Psoas muscle (tissue), 8 donors: ENCODE data around the gene HOXD13. TPM values are rescaled to one million over a fixed set of nuclear protein-coding genes. Genes with fewer than 3 reads are reported as not detected.

Experiments used
- ATAC-seq, 4 donors: fragments of 200-7000 bp; cut with Tn5 transposase; one replicate each; pipeline ENCODE4 v1.9.1; 2020; ENCODE audit warnings: moderate library complexity in 3 of 4, mild to moderate bottlenecking in 2 of 4
- DNase-seq, 2 donors: peaks; one replicate each; pipeline ENCODE4 v3.0.0-alpha.2; 2020
- H3K27ac ChIP-seq: fragments of 200-600 bp; one replicate; pipeline ENCODE4 v1.8.0; 2022
- H3K27me3 ChIP-seq, 3 donors: fragments of 200-600 bp in 1 of 3; one replicate each; pipeline versions ENCODE4 v1.6.1 to v1.8.0; 2013 to 2022; ENCODE audit warnings: low read length in 2 of 3, mild to moderate bottlenecking in 2 of 3, moderate library complexity in 1 of 3; ENCODE audit not compliant: insufficient read depth in 3 of 3
- H3K36me3 ChIP-seq, 2 donors: fragments of 200-600 bp in 1 of 2; one replicate each; pipeline versions ENCODE4 v1.6.1 to v1.8.0; 2013 to 2022; ENCODE audit warnings: low read depth in 1 of 2, mild to moderate bottlenecking in 1 of 2, moderate library complexity in 1 of 2; ENCODE audit not compliant: insufficient read depth in 1 of 2
- H3K4me1 ChIP-seq: fragments of 200-600 bp; one replicate; pipeline ENCODE4 v1.8.0; 2022
- H3K4me3 ChIP-seq: fragments of 200-600 bp; one replicate; pipeline ENCODE4 v1.8.0; 2022; ENCODE audit warnings: mild to moderate bottlenecking
- H3K9me3 ChIP-seq: fragments of 200-600 bp; one replicate; pipeline ENCODE4 v1.8.0; 2022
- WGBS, 3 donors: extraction: QIAGEN DNeasy Blood & Tissue Kit; methylation state at CpG; one replicate each; pipeline versions ENCODE4 v1.1.6 to v1.1.7; 2013; 5-methylcytosine and 5-hydroxymethylcytosine counted together
- intact Hi-C, 2 donors: fragments of 100-400 bp; cut with DNase I; formaldehyde crosslinking; loops; one replicate each; pipeline versions ENCODE4 v1.11.0 to v1.14.2; 2022
- polyA plus RNA-seq, 3 donors: library from polyadenylated mRNA; stranded (reverse); fragments of 200-250 nt; gene quantifications; one replicate each; pipeline ENCODE4 v1.2.3, GENCODE V29; 2013
- total RNA-seq, 4 donors: library from RNA; stranded (reverse); fragmentation: NEBNext Ultra II Directional in 2 of 4; extraction: Animal tissue kit (Norgen Biotek cat#: 25700) in 2 of 4; gene quantifications; one replicate each; pipeline versions ENCODE4 v1.2.1 to v1.2.4, GENCODE V29; 2021 to 2023
- TF ChIP-seq, protein P1 (sequence below): fragments of 200-600 bp; IDR thresholded peaks from one replicate; pipeline ENCODE4 v1.8.0; 2022; ENCODE audit warnings: antibody characterized with exemption
- donor health status: healthy with polysubstance abuse.
- donor health status: DM: no; HTN: no; CAD: no; lungs with moderate emphysema.
- donor health status: Bipolar disorder and iron deficiency.
- donor health status: healthy.
- donor health status: DM: yes; HTN: yes; CAD: no.
- donor health status: DM: no; HTN: no; CAD: no.
- donor health status: DM: no; HTN: no; CAD: no.
- donor health status: DM: yes; HTN: yes; CAD: no.

HOXD13 gene
- total and polyA plus RNA-seq, 7 donors, result 0.01 TPM; not detected in 6

DNA sequence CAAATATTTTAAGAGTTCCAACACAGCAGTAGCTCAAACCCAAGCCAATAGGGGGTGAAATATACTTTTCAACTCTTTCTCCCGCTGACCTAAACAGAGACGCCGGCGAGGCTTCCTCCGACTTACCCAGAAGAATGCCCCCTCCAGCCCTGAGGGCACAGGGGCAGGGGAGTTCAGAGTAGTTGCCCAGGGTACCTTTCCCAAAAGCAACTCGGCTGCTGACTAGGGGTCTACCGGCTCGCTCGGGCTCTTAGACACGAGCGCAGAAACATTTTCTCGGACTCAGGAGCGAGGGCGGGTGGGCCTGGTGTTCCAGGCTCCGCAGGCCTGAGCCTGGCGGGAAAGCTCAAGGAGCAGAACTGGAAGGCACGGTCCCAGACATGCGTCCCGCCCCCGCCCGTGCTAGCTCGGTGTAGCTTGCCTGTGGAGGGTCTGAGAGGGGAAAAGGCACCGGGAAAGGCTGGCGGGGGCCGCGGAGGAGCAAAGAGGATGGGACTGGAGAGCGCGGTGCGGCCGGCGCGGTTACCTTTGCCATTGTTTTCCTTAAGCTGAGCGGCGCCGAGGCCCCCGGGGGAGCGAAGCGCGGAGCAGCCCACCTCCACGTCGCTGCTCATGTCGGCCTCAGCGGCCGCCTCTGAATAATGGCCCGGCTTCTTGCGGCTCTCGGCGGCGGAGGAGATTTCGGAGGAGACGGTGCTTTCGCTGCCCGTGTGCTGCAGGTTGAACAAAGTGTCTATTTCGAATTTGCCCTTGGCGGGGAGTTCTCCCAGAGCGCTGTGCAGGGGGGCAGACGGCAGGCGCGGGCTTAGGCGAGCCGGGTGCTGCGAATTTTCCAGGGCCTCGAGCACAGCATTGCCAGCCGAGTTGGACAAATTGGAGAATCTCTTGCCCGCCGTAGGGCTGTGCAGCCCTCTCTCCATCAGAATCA lies 9.4 kb upstream of the HOXD13 start:
- WGBS, 3 donors, result 6 to 7% (median 6%) methylated on average over 64 to 66 of the region's 66 CpGs
- ATAC-seq (no peak), DNase-seq (no peak)
- peak overlapping the region; percentile 19 for H3K4me3 ChIP-seq
- no peak overlapping the region for H3K27ac ChIP-seq
- H3K36me3 ChIP-seq, result no peaks in the 10 kb centered on the region
- peaks cover 26% of the 10 kb centered on the region for H3K4me1 ChIP-seq
- H3K9me3 ChIP-seq, result no peaks in the 10 kb centered on the region
- peaks cover 7 to 98% (median 69%) of the 10 kb centered on the region in 3 donors for H3K27me3 ChIP-seq
- intact Hi-C loops, result loop anchor here in 1 of 2 donors (5.0 to 10.0 kb wide), 2 partner anchors 81 to 228 kb away; partner anchors contain the start of gene LNPK
- TF ChIP-seq, protein P1, sequence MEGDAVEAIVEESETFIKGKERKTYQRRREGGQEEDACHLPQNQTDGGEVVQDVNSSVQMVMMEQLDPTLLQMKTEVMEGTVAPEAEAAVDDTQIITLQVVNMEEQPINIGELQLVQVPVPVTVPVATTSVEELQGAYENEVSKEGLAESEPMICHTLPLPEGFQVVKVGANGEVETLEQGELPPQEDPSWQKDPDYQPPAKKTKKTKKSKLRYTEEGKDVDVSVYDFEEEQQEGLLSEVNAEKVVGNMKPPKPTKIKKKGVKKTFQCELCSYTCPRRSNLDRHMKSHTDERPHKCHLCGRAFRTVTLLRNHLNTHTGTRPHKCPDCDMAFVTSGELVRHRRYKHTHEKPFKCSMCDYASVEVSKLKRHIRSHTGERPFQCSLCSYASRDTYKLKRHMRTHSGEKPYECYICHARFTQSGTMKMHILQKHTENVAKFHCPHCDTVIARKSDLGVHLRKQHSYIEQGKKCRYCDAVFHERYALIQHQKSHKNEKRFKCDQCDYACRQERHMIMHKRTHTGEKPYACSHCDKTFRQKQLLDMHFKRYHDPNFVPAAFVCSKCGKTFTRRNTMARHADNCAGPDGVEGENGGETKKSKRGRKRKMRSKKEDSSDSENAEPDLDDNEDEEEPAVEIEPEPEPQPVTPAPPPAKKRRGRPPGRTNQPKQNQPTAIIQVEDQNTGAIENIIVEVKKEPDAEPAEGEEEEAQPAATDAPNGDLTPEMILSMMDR, result no peak

DNA sequence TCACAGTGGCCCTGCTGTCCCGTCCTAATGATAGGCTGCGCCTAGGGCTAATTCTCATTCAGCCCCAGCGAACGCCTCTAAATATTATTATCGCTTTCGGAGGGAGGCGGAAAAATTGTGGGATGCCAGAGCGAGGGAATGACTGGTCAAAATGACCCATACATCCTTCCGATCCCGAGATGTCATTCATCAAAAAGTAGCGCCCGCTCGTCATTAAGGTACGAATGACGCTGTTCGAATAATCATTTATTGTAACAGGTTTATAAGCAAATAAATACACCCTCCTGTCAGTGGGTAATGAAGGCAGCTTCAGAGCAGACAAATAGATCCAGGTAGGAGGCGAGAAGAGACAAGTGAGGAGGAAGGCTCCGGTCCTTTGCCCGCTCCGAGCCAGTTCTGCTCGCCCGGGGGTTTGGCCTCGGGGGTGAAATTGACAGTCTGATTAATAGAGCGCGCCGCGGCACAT lies 8.7 kb upstream of the HOXD13 start, which contains the start of gene EVX2:
Gene EVX2 (minus strand): TSS at position 167 of the 466 bp plus-strand sequence. CDS start 186 bp downstream, outside the sequence.
- ATAC-seq (no peak), DNase-seq (no peak)
- H3K36me3 ChIP-seq, result no peaks in the 10 kb centered on the region
- 12 to 15% (median 15%) methylated on average over 27 of the region's 27 CpGs for WGBS, 3 donors
- peaks cover under 1 to 98% (median 68%) of the 10 kb centered on the region in 3 donors for H3K27me3 ChIP-seq
- H3K4me1 ChIP-seq, result peaks cover 26% of the 10 kb centered on the region
- TF ChIP-seq, protein P1, result no peak
- intact Hi-C loops, result loop anchor here in 1 of 2 donors (5.0 to 10.0 kb wide), 2 partner anchors 82 to 229 kb away; partner anchors contain the start of gene LNPK
- H3K9me3 ChIP-seq, result no peaks in the 10 kb centered on the region
- peak within 1 kb of the TSS; percentile 19 for H3K4me3 ChIP-seq
- H3K27ac ChIP-seq, result no peak within 1 kb of the TSS

DNA sequence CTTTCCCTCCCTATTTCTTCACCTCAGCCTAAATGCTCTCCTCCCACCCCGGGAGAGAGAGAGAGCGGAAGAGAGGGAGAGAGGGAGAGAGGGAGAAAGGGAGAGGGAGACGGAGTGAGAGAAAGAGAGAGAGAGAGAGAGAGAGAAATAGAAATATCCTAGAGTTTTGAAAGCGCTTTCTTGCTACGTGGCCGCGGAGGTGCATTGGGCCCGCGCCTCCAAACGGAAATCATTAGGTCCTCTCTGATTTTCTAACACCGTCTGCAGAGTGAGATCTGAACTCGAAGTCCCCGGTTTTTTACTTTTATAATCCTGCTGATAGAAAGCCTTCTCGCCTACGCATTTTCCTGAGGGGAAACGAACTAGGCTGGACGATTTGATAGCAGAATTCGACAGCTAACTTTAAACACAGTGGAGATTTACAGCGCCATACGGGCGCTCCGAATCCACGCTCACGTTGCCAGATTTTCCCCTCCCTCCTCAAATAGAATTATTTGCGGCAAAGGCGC lies 7.9 kb upstream of the HOXD13 start:
- no peaks in the 10 kb centered on the region for H3K9me3 ChIP-seq
- no peak for DNase-seq
- intact Hi-C loops, result loop anchor here (5.0 to 10.0 kb wide), 4 partner anchors 82 to 717 kb away; partner anchors contain the start of gene LNPK (in 1 of the 2)
- peaks cover 4 to 98% (median 65%) of the 10 kb centered on the region in 3 donors for H3K27me3 ChIP-seq
- H3K4me3 ChIP-seq, result no peak overlapping the region
- TF ChIP-seq, protein P1, result no peak
- ATAC-seq, result no peak
- no peak overlapping the region for H3K27ac ChIP-seq
- peaks cover 22% of the 10 kb centered on the region for H3K4me1 ChIP-seq
- WGBS, 3 donors, result 5 to 10% (median 8%) methylated on average over 24 to 26 of the region's 26 CpGs
- H3K36me3 ChIP-seq, result no peaks in the 10 kb centered on the region

DNA sequence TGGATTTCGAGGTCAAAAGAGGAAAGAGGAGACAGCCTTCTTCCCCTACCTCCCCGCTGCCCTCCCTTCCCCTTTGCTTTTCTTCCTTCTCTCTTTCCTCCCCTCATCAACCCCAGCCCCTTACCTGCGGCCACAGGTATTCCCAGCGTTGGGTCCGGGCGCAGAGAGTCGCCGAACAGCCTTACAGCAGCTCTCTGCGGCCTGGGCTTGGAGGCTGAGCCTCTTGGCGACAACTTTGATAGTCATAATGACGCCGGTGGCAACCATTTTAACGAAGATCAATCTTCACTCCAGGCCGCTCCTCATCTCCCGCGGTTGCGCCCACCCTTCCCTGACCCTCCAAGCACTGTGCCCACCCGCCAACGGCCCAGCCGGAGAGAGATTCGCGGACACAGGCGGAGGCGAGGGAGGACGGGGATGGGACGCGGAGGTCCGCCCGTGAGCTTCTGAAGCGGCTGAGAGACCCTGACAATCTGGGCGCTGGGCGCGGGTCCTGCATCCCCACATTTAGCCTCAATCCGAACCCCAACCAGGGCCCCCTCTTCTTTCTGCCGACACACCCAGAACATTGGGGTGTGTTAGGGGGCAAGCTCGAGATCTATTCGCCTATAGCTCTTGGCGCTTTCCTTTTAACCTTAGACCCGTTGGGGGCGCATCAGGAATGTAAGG lies 7.3 kb upstream of the HOXD13 start:
- TF ChIP-seq, protein P1, result no peak
- no peak for ATAC-seq
- WGBS, 3 donors, result 4 to 6% (median 6%) methylated on average over 39 to 40 of the region's 40 CpGs
- no peak overlapping the region for H3K4me3 ChIP-seq
- intact Hi-C loops, result loop anchor here (5.0 to 10.0 kb wide), 3 partner anchors 230 to 718 kb away; no protein-coding TSS in a partner anchor
- peaks cover 5 to 99% (median 66%) of the 10 kb centered on the region in 3 donors for H3K27me3 ChIP-seq
- no peak overlapping the region for H3K27ac ChIP-seq
- DNase-seq, result no peak
- no peaks in the 10 kb centered on the region for H3K9me3 ChIP-seq
- H3K4me1 ChIP-seq, result peaks cover 19% of the 10 kb centered on the region
- H3K36me3 ChIP-seq, result no peaks in the 10 kb centered on the region
